NCI-H526 (cell line): ENCODE measurements around the gene SCYGR8.
A peak's percentile ranks its signal among the peaks of the same experiment; 100 is the strongest.

Experiments used
- DNase-seq, 2 experiments: peaks; one replicate each; lab custom pipeline; 2025; lab: John Stamatoyannopoulos, UW

SCYGR8 gene

GRCh38 chr2:227761740-227762476 lies 16.2 kb downstream of the SCYGR8 start:
- DNase-seq, result no peak

- DNase-seq, result no peak
These were observed 20.2 kb downstream of the SCYGR8 start for GRCh38 chr2:227765788-227766372.

- DNase-seq, result peak; percentile 9 to 77
These were observed 20.7 kb downstream of the SCYGR8 start for GRCh38 chr2:227766373-227766883.

GRCh38 chr2:227767830-227768229 lies 22.1 kb downstream of the SCYGR8 start:
- no peak for DNase-seq

GRCh38 chr2:227772197-227772661 lies 26.5 kb downstream of the SCYGR8 start:
- DNase-seq, result no peak

GRCh38 chr2:227772932-227773331 lies 27.2 kb downstream of the SCYGR8 start:
- no peak for DNase-seq

GRCh38 chr2:227774011-227774624 lies 28.4 kb downstream of the SCYGR8 start:
- DNase-seq, result no peak

- DNase-seq, result no peak
These were observed 29.5 kb downstream of the SCYGR8 start for GRCh38 chr2:227774895-227775842.

GRCh38 chr2:227780981-227781615 lies 35.4 kb downstream of the SCYGR8 start:
- no peak for DNase-seq

GRCh38 chr2:227781841-227782240 lies 36.1 kb downstream of the SCYGR8 start:
- no peak for DNase-seq

GRCh38 chr2:227782804-227783203 lies 37.1 kb downstream of the SCYGR8 start:
- no peak for DNase-seq

GRCh38 chr2:227783404-227784138 lies 37.9 kb downstream of the SCYGR8 start:
- no peak for DNase-seq

- DNase-seq, result no peak
These were observed 39.6 kb downstream of the SCYGR8 start for GRCh38 chr2:227785293-227785692.

GRCh38 chr2:227788561-227789018 lies 42.9 kb downstream of the SCYGR8 start:
- DNase-seq, result no peak

- DNase-seq, result no peak
These were observed 44.1 kb downstream of the SCYGR8 start for GRCh38 chr2:227789803-227790202.

- DNase-seq, result no peak
These were observed 47.5 kb downstream of the SCYGR8 start for GRCh38 chr2:227793148-227793712.
